DMS114 treated with DMSO at 0.1 percent for 48 hours (cell line): ENCODE data around the gene CRTC3.
"Not testable (repeated sequence)": the region's sequence is repeated elsewhere in the genome, so short reads cannot be mapped to it uniquely, and the experiment has no call there.

ENCODE experiments used
- DNase-seq: peaks from one replicate; lab custom pipeline; 2025; ENCODE audit not compliant: unreplicated experiment; lab: John Stamatoyannopoulos, UW

CRTC3 gene

GRCh38 chr15:90529371-90530249 is at the start of gene CRTC3:
CRTC3 (plus strand) TSS chr15:90529923; CDS start chr15:90530072, 149 bp downstream.
- peak; percentile 16 for DNase-seq

GRCh38 chr15:90481023-90481422 is 48.7 kb upstream of the CRTC3 start:
- no peak for DNase-seq

- peak; percentile 46 for DNase-seq
Measured at GRCh38 chr15:90482124-90483011, 47.4 kb upstream of the CRTC3 start.

GRCh38 chr15:90483012-90483307 is 46.8 kb upstream of the CRTC3 start:
- no peak for DNase-seq

GRCh38 chr15:90483637-90484036 is 46.1 kb upstream of the CRTC3 start:
- DNase-seq, result no peak

- no peak for DNase-seq
Measured at GRCh38 chr15:90487186-90487585, 42.5 kb upstream of the CRTC3 start.

GRCh38 chr15:90489514-90489913 is 40.2 kb upstream of the CRTC3 start:
- DNase-seq, result no peak

GRCh38 chr15:90489944-90490343 is 39.8 kb upstream of the CRTC3 start:
- DNase-seq, result no peak

GRCh38 chr15:90493647-90494046 is 36.1 kb upstream of the CRTC3 start:
- DNase-seq, result no peak

- DNase-seq, result no peak
Measured at GRCh38 chr15:90495067-90495466, 34.7 kb upstream of the CRTC3 start.

GRCh38 chr15:90496791-90497190 is 32.9 kb upstream of the CRTC3 start:
- DNase-seq, result no peak

GRCh38 chr15:90497376-90497775 is 32.3 kb upstream of the CRTC3 start:
- DNase-seq, result no peak

- DNase-seq, result no peak
Measured at GRCh38 chr15:90497912-90498311, 31.8 kb upstream of the CRTC3 start.

GRCh38 chr15:90500171-90500570 is 29.6 kb upstream of the CRTC3 start:
- no peak for DNase-seq

- DNase-seq, result no peak
Measured at GRCh38 chr15:90501898-90502297, 27.8 kb upstream of the CRTC3 start.

- DNase-seq, result not testable (repeated sequence)
Measured at GRCh38 chr15:90510781-90511180, 18.9 kb upstream of the CRTC3 start.

- DNase-seq, result not testable (repeated sequence)
Measured at GRCh38 chr15:90511211-90511618, 18.5 kb upstream of the CRTC3 start.

- DNase-seq, result no peak
Measured at GRCh38 chr15:90512276-90512675, 17.4 kb upstream of the CRTC3 start.

- DNase-seq, result no peak
Measured at GRCh38 chr15:90512981-90513380, 16.7 kb upstream of the CRTC3 start.

GRCh38 chr15:90513448-90513847 is 16.3 kb upstream of the CRTC3 start:
- no peak for DNase-seq

- DNase-seq, result not testable (repeated sequence)
Measured at GRCh38 chr15:90513893-90514292, 15.8 kb upstream of the CRTC3 start.

GRCh38 chr15:90519688-90520087 is 10.0 kb upstream of the CRTC3 start:
- DNase-seq, result no peak
